ENCODE measurements around the gene TEDC1.
"Not testable (repeated sequence)": the region's sequence is repeated elsewhere in the genome, so short reads cannot be mapped to it uniquely, and the experiment has no call there.

Gene TEDC1

GRCh38 chr14:105545676-105546075 is 54.6 kb downstream of the TEDC1 start:
- DNase-seq = not testable (repeated sequence)

DNA sequence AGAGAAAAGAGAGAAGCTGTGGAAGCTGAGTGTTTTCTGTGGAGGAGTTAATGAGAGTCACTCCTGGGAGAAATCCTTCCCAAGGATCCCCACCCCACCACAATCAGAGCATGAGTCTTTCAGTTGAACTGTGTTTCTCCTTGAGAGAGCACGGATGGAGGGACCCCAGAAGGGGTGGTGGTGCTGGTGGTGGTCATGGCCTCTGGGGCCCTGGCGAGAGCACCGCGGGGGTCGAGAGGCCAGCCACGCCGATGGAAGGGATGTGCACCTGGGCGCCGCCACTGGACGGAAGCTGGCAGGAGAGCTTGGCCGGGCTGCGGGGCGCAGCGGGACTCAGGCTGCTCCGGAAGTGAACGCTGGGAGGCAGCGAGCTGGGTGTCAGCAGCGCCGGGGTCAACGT is 55.4 kb downstream of the TEDC1 start:
- not testable (repeated sequence) for DNase-seq

- not testable (repeated sequence) for DNase-seq
These were observed 56.0 kb downstream of the TEDC1 start for GRCh38 chr14:105547072-105547471.

DNA sequence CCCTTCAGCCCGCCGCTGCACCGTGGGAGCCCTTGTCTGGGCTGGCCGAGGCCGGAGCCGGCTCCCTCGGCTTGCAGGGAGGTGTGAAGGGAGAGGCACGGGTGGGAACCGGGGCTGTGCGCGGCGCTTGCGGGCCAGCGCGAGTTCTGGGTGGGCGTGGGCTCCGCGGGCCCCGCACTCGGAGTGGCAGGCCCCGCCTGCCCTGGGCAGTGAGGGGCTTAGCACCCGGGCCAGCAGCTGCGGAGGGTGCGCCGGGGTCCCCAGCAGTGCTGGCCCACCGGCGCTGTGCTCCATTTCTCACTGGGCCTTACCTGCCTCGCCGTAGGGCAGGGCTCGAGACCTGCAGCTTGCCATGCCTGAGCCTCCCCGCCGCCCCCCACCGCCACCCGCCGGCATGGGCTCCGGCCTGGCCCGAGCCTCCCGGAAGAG is 56.7 kb downstream of the TEDC1 start:
- DNase-seq = no peak

All from NCI-H510A (cell line).